ENCODE results near the gene PTOV1.

PTOV1 gene

GRCh38 chr19:49884760-49885159 is 33.8 kb downstream of the PTOV1 start:
- TF ChIP-seq ZNF341 (tag by site-specific recombination; IDR thresholded peaks at IDR 0.05; ENCODE audit: low read depth) (no peak), ZNF654 (tag by site-specific recombination; IDR thresholded peaks at IDR 0.05; ENCODE audit: low read depth) (no peak), ZNF473 (tag by site-specific recombination; IDR thresholded peaks at IDR 0.05) (no peak), GFI1B (tag by site-specific recombination; IDR thresholded peaks at IDR 0.05) (no peak), KLF17 (tag by site-specific recombination; IDR thresholded peaks at IDR 0.05) (no peak), ZNF426 (tag by site-specific recombination; IDR thresholded peaks at IDR 0.05) (no peak), ZSCAN16 (tag by site-specific recombination; IDR thresholded peaks at IDR 0.05) (no peak), ZNF366 (tag by site-specific recombination; conservative IDR thresholded peaks at IDR 0.05) (no peak), ZNF423 (tag by site-specific recombination; IDR thresholded peaks at IDR 0.05) (no peak), ZNF488 (tag by site-specific recombination; IDR thresholded peaks at IDR 0.05) (no peak), ZNF449 (tag by site-specific recombination; IDR thresholded peaks at IDR 0.05) (no peak), IKZF3 (tag by site-specific recombination; IDR thresholded peaks at IDR 0.05) (no peak), ZBTB7A (tag by site-specific recombination; IDR thresholded peaks at IDR 0.05; ENCODE audit: low read depth) (no peak), ZNF391 (tag by site-specific recombination; IDR thresholded peaks at IDR 0.05; ENCODE audit: borderline replicate concordance, low read depth) (no peak), ZNF121 (tag by site-specific recombination; IDR thresholded peaks at IDR 0.05) (no peak), ZNF26 (tag by site-specific recombination; IDR thresholded peaks at IDR 0.05) (no peak), ZNF701 (tag by site-specific recombination; IDR thresholded peaks at IDR 0.05) (no peak), ZNF138 (tag by site-specific recombination; IDR thresholded peaks at IDR 0.05; ENCODE audit: borderline replicate concordance) (no peak), ZNF335 (tag by site-specific recombination; conservative IDR thresholded peaks at IDR 0.05) (no peak)
- H3K27ac ChIP-seq (ENCODE audit: extremely low read depth, low read depth, low read length), result no peak overlapping the region
- CTCF ChIA-PET, result no interaction called here
- no peaks in the 10 kb centered on the region for H3K4me1 ChIP-seq (ENCODE audit: control insufficient read depth, insufficient read depth, low read length)
- peaks cover 12 to 52% of the 10 kb centered on the region in 2 experiments; a peak in 2 of 3 replicates for H3K36me3 ChIP-seq (ENCODE audit: control insufficient read depth in 2 of 2, insufficient read depth in 1 of 2, low read length in 2 of 2)
- H3K9me3 ChIP-seq (ENCODE audit: control insufficient read depth, insufficient read depth, low read depth, low read length), result no peaks in the 10 kb centered on the region
- H3K4me3 ChIP-seq (ENCODE audit: low read depth, low read length), result no peak overlapping the region
- POLR2A ChIA-PET, result interaction anchor here (1.9 kb wide), 1 partner anchor 16 kb away, joined by 5 read pairs; no protein-coding TSS in a partner anchor

- ChIA-PET POLR2A (interaction anchor here (0.9 kb wide), 1 partner anchor 18 kb away, joined by 3 read pairs; no protein-coding TSS in a partner anchor), CTCF (interaction anchor here (1.1 kb wide), 1 partner anchor 18 kb away, joined by 3 read pairs; no protein-coding TSS in a partner anchor)
- TF ChIP-seq FEZF1 (tag by site-specific recombination; IDR thresholded peaks at IDR 0.05) (no peak), ZNF37A (tag by site-specific recombination; IDR thresholded peaks at IDR 0.05) (no peak), ZNF362 (tag by site-specific recombination; IDR thresholded peaks at IDR 0.05) (no peak), GLIS1 (tag by site-specific recombination; IDR thresholded peaks at IDR 0.05) (no peak), ZNF549 (tag by site-specific recombination; IDR thresholded peaks at IDR 0.05) (no peak), ZBTB20 (tag by site-specific recombination; IDR thresholded peaks at IDR 0.05) (no peak), SCRT1 (tag by site-specific recombination; IDR thresholded peaks at IDR 0.05; ENCODE audit: borderline replicate concordance) (no peak), ZNF404 (tag by site-specific recombination; IDR thresholded peaks at IDR 0.05) (no peak), ZEB2 (tag by site-specific recombination; IDR thresholded peaks at IDR 0.05) (no peak)
- Histone ChIP-seq H3K36me3 (ENCODE audit: control insufficient read depth in 2 of 2, insufficient read depth in 1 of 2, low read length in 2 of 2) (peaks cover 10 to 29% of the 10 kb centered on the region in 2 experiments; a peak in 2 of 3 replicates), H3K4me1 (ENCODE audit: control insufficient read depth, insufficient read depth, low read length) (no peaks in the 10 kb centered on the region), H3K27ac (ENCODE audit: extremely low read depth, low read depth, low read length) (no peak overlapping the region), H3K9me3 (ENCODE audit: control insufficient read depth, insufficient read depth, low read depth, low read length) (no peaks in the 10 kb centered on the region), H3K4me3 (ENCODE audit: low read depth, low read length) (no peak overlapping the region)
Observed at GRCh38 chr19:49887037-49887664, 36.2 kb downstream of the PTOV1 start.

Measured in HEK293 (cell line).